Psoas muscle (tissue), 8 donors: ENCODE measurements around the gene KDM4C. TPM values are rescaled to one million over a fixed set of nuclear protein-coding genes. Genes with fewer than 3 reads are reported as not detected.

Experiments
- ATAC-seq, 4 donors: fragments of 200-7000 bp; cut with Tn5 transposase; one replicate each; pipeline ENCODE4 v1.9.1; 2020; ENCODE audit warnings: moderate library complexity in 3 of 4, mild to moderate bottlenecking in 2 of 4
- DNase-seq, 2 donors: peaks; one replicate each; pipeline ENCODE4 v3.0.0-alpha.2; 2020
- H3K27ac ChIP-seq: fragments of 200-600 bp; one replicate; pipeline ENCODE4 v1.8.0; 2022
- H3K27me3 ChIP-seq, 3 donors: fragments of 200-600 bp in 1 of 3; one replicate each; pipeline versions ENCODE4 v1.6.1 to v1.8.0; 2013 to 2022; ENCODE audit warnings: low read length in 2 of 3, mild to moderate bottlenecking in 2 of 3, moderate library complexity in 1 of 3; ENCODE audit not compliant: insufficient read depth in 3 of 3
- H3K36me3 ChIP-seq, 2 donors: fragments of 200-600 bp in 1 of 2; one replicate each; pipeline versions ENCODE4 v1.6.1 to v1.8.0; 2013 to 2022; ENCODE audit warnings: low read depth in 1 of 2, mild to moderate bottlenecking in 1 of 2, moderate library complexity in 1 of 2; ENCODE audit not compliant: insufficient read depth in 1 of 2
- H3K4me1 ChIP-seq: fragments of 200-600 bp; one replicate; pipeline ENCODE4 v1.8.0; 2022
- H3K4me3 ChIP-seq: fragments of 200-600 bp; one replicate; pipeline ENCODE4 v1.8.0; 2022; ENCODE audit warnings: mild to moderate bottlenecking
- H3K9me3 ChIP-seq: fragments of 200-600 bp; one replicate; pipeline ENCODE4 v1.8.0; 2022
- CTCF ChIP-seq: fragments of 200-600 bp; IDR thresholded peaks from one replicate; pipeline ENCODE4 v1.8.0; 2022; ENCODE audit warnings: antibody characterized with exemption
- WGBS, 3 donors: extraction: QIAGEN DNeasy Blood & Tissue Kit; methylation state at CpG; one replicate each; pipeline versions ENCODE4 v1.1.6 to v1.1.7; 2013; 5-methylcytosine and 5-hydroxymethylcytosine counted together
- intact Hi-C, 2 donors: fragments of 100-400 bp; cut with DNase I; formaldehyde crosslinking; loops; one replicate each; pipeline versions ENCODE4 v1.11.0 to v1.14.2; 2022
- polyA plus RNA-seq, 3 donors: library from polyadenylated mRNA; stranded (reverse); fragments of 200-250 nt; gene quantifications; one replicate each; pipeline ENCODE4 v1.2.3, GENCODE V29; 2013
- total RNA-seq, 4 donors: library from RNA; stranded (reverse); fragmentation: NEBNext Ultra II Directional in 2 of 4; extraction: Animal tissue kit (Norgen Biotek cat#: 25700) in 2 of 4; gene quantifications; one replicate each; pipeline versions ENCODE4 v1.2.1 to v1.2.4, GENCODE V29; 2021 to 2023
- donor health status: healthy with polysubstance abuse.
- donor health status: DM: no; HTN: no; CAD: no; lungs with moderate emphysema.
- donor health status: Bipolar disorder and iron deficiency.
- donor health status: healthy.
- donor health status: DM: yes; HTN: yes; CAD: no.
- donor health status: DM: no; HTN: no; CAD: no.
- donor health status: DM: no; HTN: no; CAD: no.
- donor health status: DM: yes; HTN: yes; CAD: no.

Gene KDM4C
- total and polyA plus RNA-seq, 7 donors, result 2.7 to 13.0 (median 10.1) TPM

GRCh38 chr9:6884101-6884500, 126.3 kb downstream of the KDM4C start:
- Histone ChIP-seq H3K36me3 (peaks cover 0 to 13% of the 10 kb centered on the region in 2 donors), H3K9me3 (no peaks in the 10 kb centered on the region), H3K27ac (no peak overlapping the region), H3K4me3 (no peak overlapping the region), H3K27me3 (no peaks in the 10 kb centered on the region), H3K4me1 (no peaks in the 10 kb centered on the region)
- no peak for TF ChIP-seq CTCF
- 55 to 78% (median 55%) methylated on average over 5 of the region's 5 CpGs for WGBS, 3 donors
- no peak for DNase-seq
- intact Hi-C loops, result no loop called here
- no peak for ATAC-seq

- TF ChIP-seq CTCF, result no peak
- 91 to 93% (median 93%) methylated on average over 2 of the region's 2 CpGs for WGBS, 3 donors
- no peaks in the 10 kb centered on the region for H3K27me3 ChIP-seq
- DNase-seq (no peak), ATAC-seq (no peak)
- intact Hi-C loops, result no loop called here
- H3K27ac ChIP-seq, result no peak overlapping the region
- H3K36me3 ChIP-seq, result peaks cover 0 to 13% of the 10 kb centered on the region in 2 donors
- no peak overlapping the region for H3K4me3 ChIP-seq
- H3K4me1 ChIP-seq, result no peaks in the 10 kb centered on the region
- H3K9me3 ChIP-seq, result no peaks in the 10 kb centered on the region
These were observed 127.2 kb downstream of the KDM4C start for GRCh38 chr9:6884990-6885389.

GRCh38 chr9:6887051-6887450, 129.3 kb downstream of the KDM4C start:
- Histone ChIP-seq H3K36me3 (peaks cover 0 to 13% of the 10 kb centered on the region in 2 donors), H3K9me3 (no peaks in the 10 kb centered on the region), H3K27me3 (no peaks in the 10 kb centered on the region), H3K27ac (no peak overlapping the region), H3K4me1 (no peaks in the 10 kb centered on the region), H3K4me3 (no peak overlapping the region)
- DNase-seq (no peak), ATAC-seq (no peak)
- TF ChIP-seq CTCF, result no peak
- intact Hi-C loops, result no loop called here
- WGBS, 3 donors, result 82 to 95% (median 90%) methylated on average over 2 of the region's 2 CpGs

GRCh38 chr9:6889868-6890267, 132.1 kb downstream of the KDM4C start:
- intact Hi-C loops, result no loop called here
- H3K36me3 ChIP-seq, result peaks cover 0 to 33% of the 10 kb centered on the region in 2 donors
- TF ChIP-seq CTCF, result no peak
- no peak overlapping the region for H3K27ac ChIP-seq
- 96 to 98% (median 96%) methylated on average over 5 of the region's 5 CpGs for WGBS, 3 donors
- DNase-seq, result no peak
- no peak for ATAC-seq
- H3K9me3 ChIP-seq, result no peaks in the 10 kb centered on the region
- no peaks in the 10 kb centered on the region for H3K27me3 ChIP-seq
- H3K4me3 ChIP-seq, result no peak overlapping the region
- H3K4me1 ChIP-seq, result no peaks in the 10 kb centered on the region

GRCh38 chr9:6893350-6894131, 135.8 kb downstream of the KDM4C start:
- no peak for ATAC-seq
- intact Hi-C loops, result no loop called here
- 86 to 96% (median 87%) methylated on average over 6 of the region's 6 CpGs for WGBS, 3 donors
- no peaks in the 10 kb centered on the region for H3K4me1 ChIP-seq
- peaks cover 0 to 20% of the 10 kb centered on the region in 2 donors for H3K36me3 ChIP-seq
- no peaks in the 10 kb centered on the region for H3K27me3 ChIP-seq
- no peaks in the 10 kb centered on the region for H3K9me3 ChIP-seq
- no peak overlapping the region for H3K4me3 ChIP-seq
- no peak for TF ChIP-seq CTCF
- H3K27ac ChIP-seq, result no peak overlapping the region
- no peak for DNase-seq
